HG02678 (cell line): Measurements from ENCODE around the gene TFAM.
"Not testable (repeated sequence)": the region's sequence is repeated elsewhere in the genome, so short reads cannot be mapped to it uniquely, and the experiment has no call there.

ENCODE experiments used
- ATAC-seq: cut with Tn5 transposase; IDR thresholded peaks from one replicate; pipeline ENCODE4 v1.9.1; 2021; ENCODE audit warnings: mild to moderate bottlenecking, moderate library complexity; ENCODE audit not compliant: unreplicated experiment

The TFAM gene

GRCh38 chr10:58372607-58373441 lies 12.4 kb upstream of the TFAM start:
- no peak for ATAC-seq

- no peak for ATAC-seq
Observed at GRCh38 chr10:58373442-58373827, 11.8 kb upstream of the TFAM start.

DNA sequence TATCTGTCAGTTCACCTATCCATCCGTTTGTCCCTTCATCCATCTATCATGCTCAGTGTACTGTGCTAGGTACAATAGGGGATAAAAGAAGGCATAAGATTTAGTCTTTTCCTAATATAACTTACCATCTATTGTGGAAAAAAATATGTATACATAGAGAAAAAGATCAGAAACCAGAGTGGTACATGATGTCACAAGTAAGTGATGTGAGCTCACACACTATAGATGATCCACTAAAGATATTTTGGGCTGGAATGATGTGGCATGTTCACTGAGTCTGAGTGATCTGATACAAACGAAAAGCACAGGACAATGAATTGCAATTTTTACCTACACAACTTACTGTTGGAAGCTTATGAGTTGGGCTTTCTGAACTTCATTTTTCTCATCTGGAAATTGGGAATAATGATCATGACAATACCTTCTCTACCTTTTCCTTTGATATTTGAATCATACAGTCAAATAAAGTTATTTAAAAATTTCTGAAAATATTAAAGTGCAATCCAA lies 2.7 kb upstream of the TFAM start:
- no peak for ATAC-seq

- peak; percentile 44 for ATAC-seq
Observed at GRCh38 chr10:58384095-58384494, 1.1 kb upstream of the TFAM start.

- peak; percentile 0 for ATAC-seq
Observed at GRCh38 chr10:58384544-58384998, 639 bp upstream of the TFAM start.

DNA sequence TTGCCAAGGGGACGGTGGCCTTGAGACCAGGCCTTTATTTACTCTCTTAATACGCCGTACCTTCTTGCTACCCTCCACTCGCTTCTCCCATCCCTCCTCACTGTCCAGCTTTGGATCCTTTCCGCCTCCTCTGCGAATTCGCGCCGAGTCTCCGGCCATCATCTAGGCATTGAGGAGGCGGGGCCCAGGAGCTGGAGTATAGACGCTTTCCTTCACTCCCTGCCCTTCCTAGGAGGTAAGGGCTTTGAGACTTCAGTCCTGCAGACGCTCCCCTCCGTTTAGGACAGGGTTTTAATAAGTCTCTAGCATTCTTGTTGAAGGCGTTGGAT lies 538 bp downstream of the TFAM start:
- ATAC-seq = peak; percentile 1

- no peak for ATAC-seq
Observed at GRCh38 chr10:58389024-58389423, 3.8 kb downstream of the TFAM start.

DNA sequence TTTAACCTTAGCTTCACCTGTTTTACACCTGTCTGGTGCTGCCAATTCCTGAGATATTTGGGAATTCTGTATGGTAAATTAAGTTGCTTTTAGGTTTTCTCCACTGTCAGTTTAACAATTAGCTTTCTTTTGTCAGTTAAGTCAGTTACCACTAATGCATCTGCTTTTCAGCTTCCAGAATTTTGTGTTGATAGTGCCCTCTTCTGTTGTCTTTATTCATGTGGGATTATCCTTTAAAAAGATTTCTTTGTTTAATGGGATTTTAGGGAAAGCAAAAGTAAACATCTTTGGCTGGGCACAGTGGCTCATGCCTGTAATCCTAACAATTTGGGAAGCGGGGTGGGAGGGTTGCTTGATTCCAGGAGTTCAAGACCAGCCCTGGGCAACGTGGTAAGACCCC lies 8.1 kb downstream of the TFAM start:
- no peak for ATAC-seq

DNA sequence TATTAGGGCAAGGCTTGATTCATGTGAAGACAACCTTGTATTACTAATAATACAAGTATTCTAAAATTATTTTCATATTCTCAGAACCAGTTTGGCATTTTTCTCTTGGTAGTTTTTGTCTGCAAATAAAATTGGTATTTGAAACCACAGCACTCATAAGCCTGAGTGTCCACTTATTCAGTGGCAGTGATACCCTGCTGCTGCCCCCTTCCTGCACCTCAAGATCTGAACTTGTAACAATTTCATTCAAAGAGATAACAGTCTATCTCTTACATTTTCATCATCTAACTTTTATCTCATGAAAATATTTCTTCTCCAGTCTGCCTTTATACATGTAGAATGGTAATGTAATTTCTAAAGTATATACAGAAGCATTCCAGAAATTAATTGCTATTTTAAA lies 9.3 kb downstream of the TFAM start:
- no peak for ATAC-seq

- no peak for ATAC-seq
Observed at GRCh38 chr10:58396057-58396456, 10.8 kb downstream of the TFAM start.

- ATAC-seq = no peak
Observed at GRCh38 chr10:58397830-58398229, 12.6 kb downstream of the TFAM start.

- no peak for ATAC-seq
Observed at GRCh38 chr10:58399410-58399809, 14.2 kb downstream of the TFAM start.

GRCh38 chr10:58400609-58401008 lies 15.4 kb downstream of the TFAM start:
- ATAC-seq = no peak

- no peak for ATAC-seq
Observed at GRCh38 chr10:58404001-58404400, 18.8 kb downstream of the TFAM start.

- ATAC-seq = no peak
Observed at GRCh38 chr10:58409956-58410610, 24.9 kb downstream of the TFAM start.

DNA sequence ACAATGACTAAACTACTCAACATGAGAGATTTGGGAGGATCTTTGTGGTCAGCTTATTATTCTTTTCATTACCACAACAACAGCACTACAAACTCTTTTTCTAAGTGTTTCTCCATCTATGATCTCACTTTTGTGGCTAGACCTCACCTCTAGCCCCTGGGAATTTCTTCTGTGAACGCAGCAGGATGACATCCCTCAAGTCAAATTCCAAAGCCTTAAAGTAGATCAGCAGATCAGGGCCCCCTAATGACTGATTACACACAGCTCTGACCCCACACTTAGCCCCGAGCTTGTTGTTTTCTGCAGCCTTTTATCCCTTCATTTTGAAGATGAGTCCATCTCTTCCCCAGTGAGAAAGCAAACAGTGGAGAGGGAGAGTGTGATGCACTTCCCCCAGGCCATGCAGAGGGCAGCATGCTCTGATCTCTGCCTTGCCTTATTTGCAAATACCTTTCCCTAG lies 27.3 kb downstream of the TFAM start:
- ATAC-seq = no peak

DNA sequence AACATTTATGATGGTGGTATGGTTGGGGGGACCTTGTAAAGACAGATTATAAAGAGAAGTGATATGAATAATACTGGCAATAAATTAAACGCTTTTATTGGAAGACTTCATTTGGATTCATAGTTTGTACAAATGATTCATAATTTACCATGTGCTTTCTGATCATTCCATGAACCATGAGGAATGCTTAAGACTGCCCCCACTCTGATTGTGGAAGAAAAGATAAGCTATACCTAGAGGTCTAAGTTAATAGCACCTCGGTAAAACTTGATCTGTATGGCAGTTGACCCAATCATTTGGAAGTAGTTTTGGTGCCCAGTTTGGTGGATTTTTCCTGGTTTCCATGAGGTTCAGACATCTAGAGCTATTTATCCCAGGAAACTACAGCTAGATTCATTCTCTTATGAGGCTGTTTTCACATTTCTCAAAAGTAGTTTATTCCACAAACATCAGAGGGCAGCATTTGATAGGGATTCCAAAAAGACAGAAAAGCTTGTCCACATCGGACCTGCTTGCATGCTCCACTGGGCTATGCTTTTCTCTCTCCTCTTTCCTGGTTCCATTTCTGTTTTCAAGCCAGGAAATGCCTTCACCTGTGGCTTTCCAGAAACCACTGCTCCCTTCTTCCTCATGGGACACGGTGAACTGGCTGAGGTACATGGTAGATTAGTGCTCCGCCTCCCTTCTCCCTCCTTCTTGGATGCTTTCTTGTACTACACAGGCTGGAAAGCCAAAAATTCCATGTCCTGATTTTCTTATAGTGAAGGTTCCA lies 29.2 kb downstream of the TFAM start:
- no peak for ATAC-seq

DNA sequence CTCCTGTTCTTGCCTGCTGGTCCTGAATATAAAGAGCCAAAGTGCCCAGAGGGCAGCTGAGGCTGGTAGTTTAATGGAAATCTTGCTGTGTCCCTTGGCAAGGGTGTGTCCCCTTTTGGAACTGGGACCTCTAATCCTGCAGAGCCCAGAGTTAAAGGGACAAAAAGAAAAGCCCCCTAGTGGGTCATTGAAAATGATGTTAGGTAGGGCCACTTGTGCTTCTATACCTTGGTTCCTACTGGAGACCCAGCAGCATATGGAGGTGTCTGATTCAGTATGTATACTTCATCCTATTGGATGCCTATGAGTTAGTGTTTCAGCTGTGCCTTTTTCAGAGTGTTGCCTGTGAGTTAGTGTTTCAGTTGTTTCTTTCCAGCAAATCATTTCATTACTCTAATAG lies 30.5 kb downstream of the TFAM start:
- ATAC-seq = no peak

DNA sequence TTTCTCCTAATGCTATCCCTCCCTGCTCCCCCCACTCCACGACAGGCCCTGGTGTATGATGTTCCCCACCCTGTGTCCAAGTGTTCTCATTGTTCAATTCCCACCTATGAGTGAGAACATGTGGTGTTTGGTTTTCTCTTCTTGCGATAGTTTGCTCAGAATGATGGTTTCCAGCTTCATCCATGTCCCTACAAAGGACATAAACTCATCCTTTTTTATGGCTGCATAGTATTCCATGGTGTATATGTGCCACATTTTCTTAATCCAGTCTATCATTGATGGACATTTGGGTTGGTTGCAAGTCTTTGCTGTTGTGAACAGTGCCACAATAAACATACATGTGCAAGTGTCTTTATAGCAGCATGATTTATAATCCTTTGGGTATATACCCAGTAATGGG lies 32.7 kb downstream of the TFAM start:
- ATAC-seq = not testable (repeated sequence)

- no peak for ATAC-seq
Observed at GRCh38 chr10:58424176-58424575, 39.0 kb downstream of the TFAM start.

GRCh38 chr10:58428436-58428835 lies 43.2 kb downstream of the TFAM start:
- ATAC-seq = not testable (repeated sequence)
